Cardiac muscle cell (in vitro differentiated cells and primary cell): ENCODE results near the gene MIS12. TPM values are rescaled to one million over a fixed set of nuclear protein-coding genes. Genes with fewer than 3 reads are reported as not detected.
A peak's percentile ranks its signal among the peaks of the same experiment; 100 is the strongest.

Experiments used
- DNase-seq, 2 donors: peaks; one replicate each; pipeline versions ENCODE4 v3.0.0 to v3.0.0-alpha.2; 2010 to 2017; ENCODE audit warnings: low read depth in 1 of 2, low spot score in 1 of 2
- H3K27ac ChIP-seq: fragments of 200-600 bp; sonication (generic); 2 replicates; pipeline ENCODE4 v1.5.1; 2016
- H3K27me3 ChIP-seq: fragments of 200-600 bp; sonication (generic); 2 replicates; pipeline ENCODE4 v1.6.0; 2016; ENCODE audit warnings: control low read depth
- H3K36me3 ChIP-seq: fragments of 200-600 bp; sonication (generic); 2 replicates; pipeline ENCODE4 v1.5.1; 2016; ENCODE audit warnings: control low read depth
- H3K4me1 ChIP-seq: fragments of 200-600 bp; sonication (generic); 2 replicates; pipeline ENCODE4 v1.8.1; 2017; ENCODE audit warnings: low read depth, mild to moderate bottlenecking, mixed run types
- H3K4me3 ChIP-seq: fragments of 200-600 bp; sonication (generic); 2 replicates; pipeline ENCODE4 v1.5.1; 2016; ENCODE audit warnings: mild to moderate bottlenecking
- H3K9me3 ChIP-seq: fragments of 200-600 bp; sonication (generic); 2 replicates; pipeline ENCODE4 v1.5.1; 2017; ENCODE audit warnings: low read depth, mild to moderate bottlenecking, control low read depth
- CTCF ChIP-seq: IDR thresholded peaks from 2 replicates; pipeline ENCODE4 v1.5.1; 2012; ENCODE audit warnings: low read depth, mild to moderate bottlenecking, low read length
- polyA plus RNA-seq: library from polyadenylated mRNA; unstranded; fragments of >200 nt; fragmentation: Nextera tagmentation; extraction: Ambion mirVana; gene quantifications from 2 replicates; pipeline ENCODE4 v1.2.1, GENCODE V29; 2016
- total RNA-seq: library from RNA; depleted of rRNA; stranded (reverse); fragments of >200 nt; gene quantifications from 2 replicates; pipeline ENCODE4 v1.2.3, GENCODE V29; 2016

Gene MIS12
- total and polyA plus RNA-seq, 2 experiments from 2014 or later: 11.2 to 31.1 TPM

- Histone ChIP-seq H3K4me3 (peak overlapping the region; percentile 53), H3K4me1 (no peaks in the 10 kb centered on the region), H3K27ac (no peak overlapping the region), H3K27me3 (peaks cover 22% of the 10 kb centered on the region), H3K36me3 (no peaks in the 10 kb centered on the region), H3K9me3 (no peaks in the 10 kb centered on the region)
- TF ChIP-seq CTCF: no peak
- DNase-seq: peak; percentile 90 to 98
Observed at GRCh38 chr17:5500589-5501391, 14.4 kb downstream of the MIS12 start.

- no peak for TF ChIP-seq CTCF
- no peaks in the 10 kb centered on the region for H3K9me3 ChIP-seq
- peaks cover 16% of the 10 kb centered on the region for H3K27me3 ChIP-seq
- no peak overlapping the region for H3K27ac ChIP-seq
- no peaks in the 10 kb centered on the region for H3K36me3 ChIP-seq
- no peaks in the 10 kb centered on the region for H3K4me1 ChIP-seq
- DNase-seq: no peak
- no peak overlapping the region for H3K4me3 ChIP-seq
Observed at GRCh38 chr17:5501685-5502084, 15.3 kb downstream of the MIS12 start.

GRCh38 chr17:5502552-5502951 is 16.2 kb downstream of the MIS12 start:
- no peak overlapping the region for H3K4me3 ChIP-seq
- H3K27ac ChIP-seq: no peak overlapping the region
- no peaks in the 10 kb centered on the region for H3K36me3 ChIP-seq
- no peaks in the 10 kb centered on the region for H3K4me1 ChIP-seq
- no peak for DNase-seq
- H3K27me3 ChIP-seq: peaks cover 9% of the 10 kb centered on the region
- no peak for TF ChIP-seq CTCF
- H3K9me3 ChIP-seq: no peaks in the 10 kb centered on the region

GRCh38 chr17:5506307-5506706 is 19.9 kb downstream of the MIS12 start:
- Histone ChIP-seq H3K27ac (no peak overlapping the region), H3K4me3 (no peak overlapping the region), H3K36me3 (no peaks in the 10 kb centered on the region), H3K9me3 (no peaks in the 10 kb centered on the region), H3K4me1 (no peaks in the 10 kb centered on the region), H3K27me3 (no peaks in the 10 kb centered on the region)
- TF ChIP-seq CTCF: no peak
- DNase-seq: no peak

GRCh38 chr17:5508810-5509209 is 22.4 kb downstream of the MIS12 start:
- H3K4me1 ChIP-seq: no peaks in the 10 kb centered on the region
- no peak for TF ChIP-seq CTCF
- H3K27ac ChIP-seq: no peak overlapping the region
- DNase-seq: peak; percentile 27 to 38
- H3K9me3 ChIP-seq: no peaks in the 10 kb centered on the region
- H3K4me3 ChIP-seq: no peak overlapping the region
- H3K27me3 ChIP-seq: no peaks in the 10 kb centered on the region
- no peaks in the 10 kb centered on the region for H3K36me3 ChIP-seq
